Activated T-helper 17 cell treated with anti-CD3 and anti-CD28 coated beads, Interleukin-2, amount 50 U/mL, for 72 hours (primary cell): ENCODE data around the gene SPINK5. TPM values are rescaled to one million over a fixed set of nuclear protein-coding genes. Genes with fewer than 3 reads are reported as not detected.

Experiments used
- ATAC-seq: fragments of 150-1000 bp; cut with Tn5 transposase; replicated peaks from 2 replicates; pipeline ENCODE4 v1.10.0; 2021; ENCODE audit warnings: mild to moderate bottlenecking, moderate library complexity
- H3K27ac Mint-ChIP-seq: one replicate; pipeline ENCODE4 v1.8.0; 2022; ENCODE audit warnings: mixed read lengths
- H3K27me3 Mint-ChIP-seq: one replicate; pipeline ENCODE4 v1.8.0; 2022; ENCODE audit warnings: mixed read lengths
- H3K36me3 Mint-ChIP-seq: one replicate; pipeline ENCODE4 v1.8.0; 2022; ENCODE audit warnings: low read depth, mild to moderate bottlenecking, mixed read lengths
- H3K4me1 Mint-ChIP-seq: one replicate; pipeline ENCODE4 v1.8.0; 2022; ENCODE audit warnings: mixed read lengths
- H3K4me3 Mint-ChIP-seq: one replicate; pipeline ENCODE4 v1.8.0; 2022; ENCODE audit warnings: mild to moderate bottlenecking, mixed read lengths
- H3K9me3 Mint-ChIP-seq: one replicate; pipeline ENCODE4 v1.8.0; 2022; ENCODE audit warnings: mixed read lengths
- total RNA-seq, 2 donors: library from RNA; stranded (reverse); gene quantifications; one replicate each; pipeline ENCODE4 v1.2.3, GENCODE V29; 2022

The SPINK5 gene
- total RNA-seq, 2 donors from 2014 or later, result not detected

DNA sequence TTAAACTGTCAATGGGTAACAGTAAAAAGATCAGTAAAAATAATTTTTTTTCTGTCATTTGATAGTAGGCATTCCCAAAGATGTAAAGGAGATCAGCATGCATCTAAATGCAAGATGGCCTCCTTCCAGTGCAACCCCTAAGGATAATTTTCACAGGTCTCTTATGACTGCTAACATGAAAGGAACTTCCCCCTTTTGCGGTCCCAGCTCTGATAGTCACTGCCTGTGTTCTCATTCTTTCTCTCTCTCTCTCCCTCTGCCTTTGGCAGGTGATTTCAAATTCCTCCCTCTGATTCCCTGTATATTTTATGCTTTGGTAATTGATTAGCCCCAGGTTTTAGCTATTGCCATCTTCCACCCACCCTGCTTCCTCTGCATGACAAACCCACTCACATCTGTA lies 113.4 kb downstream of the SPINK5 start:
- Mint-ChIP-seq H3K4me3 (no peak overlapping the region), H3K9me3 (no peaks in the 10 kb centered on the region), H3K27me3 (peaks cover 15% of the 10 kb centered on the region), H3K4me1 (no peaks in the 10 kb centered on the region), H3K27ac (no peak overlapping the region), H3K36me3 (no peaks in the 10 kb centered on the region)
- ATAC-seq, result no peak

DNA sequence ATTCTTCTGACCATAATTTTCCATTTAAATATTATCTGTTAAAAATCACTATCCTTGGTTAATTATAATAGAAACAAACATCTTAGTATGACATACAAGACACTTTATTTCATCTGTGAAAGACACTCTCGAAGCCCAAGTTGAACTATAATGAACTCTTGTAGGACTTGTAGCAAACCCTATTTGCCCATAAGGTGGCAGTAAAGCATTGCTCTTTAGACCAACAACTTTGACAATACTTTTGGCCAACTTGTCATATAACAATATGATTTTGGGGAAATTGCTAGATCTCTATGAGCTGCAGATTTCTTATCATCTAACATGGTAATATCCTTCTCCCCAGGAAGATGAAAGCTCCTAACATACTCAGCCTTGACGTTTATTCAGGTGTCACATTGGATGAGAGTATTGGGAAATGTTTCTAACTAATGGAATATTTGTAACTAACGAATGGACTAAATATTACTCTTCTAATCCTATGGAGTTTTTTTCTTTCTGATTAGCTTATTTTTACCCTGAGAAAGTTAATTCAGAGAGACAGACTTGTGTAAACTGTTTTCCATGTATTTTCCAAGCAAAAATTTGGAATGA lies 115.5 kb downstream of the SPINK5 start:
- peak; percentile 49 for ATAC-seq
- H3K9me3 Mint-ChIP-seq, result no peaks in the 10 kb centered on the region
- no peaks in the 10 kb centered on the region for H3K36me3 Mint-ChIP-seq
- H3K27ac Mint-ChIP-seq, result no peak overlapping the region
- no peak overlapping the region for H3K4me3 Mint-ChIP-seq
- H3K27me3 Mint-ChIP-seq, result peaks cover 9% of the 10 kb centered on the region
- H3K4me1 Mint-ChIP-seq, result no peaks in the 10 kb centered on the region

DNA sequence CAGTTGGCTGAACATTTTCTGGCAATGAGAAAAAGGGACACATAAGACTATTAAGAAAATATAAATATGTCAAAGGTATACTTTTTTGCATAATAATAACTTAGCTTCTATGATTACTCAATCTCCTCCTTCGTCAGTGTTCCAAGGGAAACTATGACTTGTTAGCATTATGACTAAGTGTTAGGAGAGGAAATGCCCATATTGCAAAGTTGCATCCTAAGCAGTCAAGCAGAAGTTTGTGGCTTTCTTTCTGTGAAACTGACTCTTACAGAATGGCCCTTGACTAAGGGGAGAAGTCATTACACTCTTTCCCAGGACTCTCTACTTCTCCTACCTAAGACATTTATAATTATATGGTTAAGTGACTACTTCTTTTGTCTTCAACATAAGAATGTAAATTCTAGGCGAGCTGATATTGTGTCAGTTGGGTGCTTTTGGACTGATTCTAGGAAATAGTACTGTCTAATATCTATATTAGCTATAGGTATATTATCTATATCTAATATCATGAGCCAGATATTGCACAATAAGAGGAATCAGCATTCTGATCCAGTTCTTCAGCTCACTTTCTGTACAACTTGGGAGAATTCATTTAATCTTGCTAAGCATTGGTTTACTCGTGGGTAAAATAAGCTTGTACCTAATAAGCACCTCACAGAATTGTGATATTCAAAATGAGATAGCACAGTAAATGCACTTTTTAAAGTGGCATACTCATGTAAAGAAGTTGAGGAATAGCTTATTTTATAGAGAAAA lies 122.6 kb downstream of the SPINK5 start:
- Mint-ChIP-seq H3K27me3 (peaks cover 6% of the 10 kb centered on the region), H3K4me3 (peak overlapping the region; percentile 19), H3K27ac (peak overlapping the region; percentile 56), H3K9me3 (no peaks in the 10 kb centered on the region), H3K36me3 (no peaks in the 10 kb centered on the region), H3K4me1 (no peaks in the 10 kb centered on the region)
- ATAC-seq, result peak; percentile 99

Other genes starting within 250 kb of the SPINK5 start
- gene SPINK1, start 232.3 kb upstream of the SPINK5 start, total RNA-seq, result not detected
- not detected for gene SCGB3A2, start 185.3 kb upstream of the SPINK5 start, total RNA-seq
- gene C5orf46, start 157.4 kb upstream of the SPINK5 start, total RNA-seq, result not detected
- gene SPINK14, start 104.6 kb downstream of the SPINK5 start, total RNA-seq, result not detected
- gene SPINK6, start 139.1 kb downstream of the SPINK5 start, total RNA-seq, result not detected
- not detected for gene MARCOL, start 174.5 kb downstream of the SPINK5 start, total RNA-seq
- not detected for gene SPINK13, start 204.8 kb downstream of the SPINK5 start, total RNA-seq
- not detected for gene SPINK7, start 248.4 kb downstream of the SPINK5 start, total RNA-seq